NOMO-1 treated with DMSO at 0.1 percent for 48 hours (cell line): ENCODE results near the gene APOBEC3F.

ENCODE experiments used
- DNase-seq: peaks from one replicate; lab custom pipeline; 2025; ENCODE audit not compliant: unreplicated experiment; lab: John Stamatoyannopoulos, UW

The APOBEC3F gene

GRCh38 chr22:39091126-39092081, 50.7 kb downstream of the APOBEC3F start:
- DNase-seq, result no peak

- peak; percentile 41 for DNase-seq
These were observed 51.6 kb downstream of the APOBEC3F start for GRCh38 chr22:39092111-39092862.

DNA sequence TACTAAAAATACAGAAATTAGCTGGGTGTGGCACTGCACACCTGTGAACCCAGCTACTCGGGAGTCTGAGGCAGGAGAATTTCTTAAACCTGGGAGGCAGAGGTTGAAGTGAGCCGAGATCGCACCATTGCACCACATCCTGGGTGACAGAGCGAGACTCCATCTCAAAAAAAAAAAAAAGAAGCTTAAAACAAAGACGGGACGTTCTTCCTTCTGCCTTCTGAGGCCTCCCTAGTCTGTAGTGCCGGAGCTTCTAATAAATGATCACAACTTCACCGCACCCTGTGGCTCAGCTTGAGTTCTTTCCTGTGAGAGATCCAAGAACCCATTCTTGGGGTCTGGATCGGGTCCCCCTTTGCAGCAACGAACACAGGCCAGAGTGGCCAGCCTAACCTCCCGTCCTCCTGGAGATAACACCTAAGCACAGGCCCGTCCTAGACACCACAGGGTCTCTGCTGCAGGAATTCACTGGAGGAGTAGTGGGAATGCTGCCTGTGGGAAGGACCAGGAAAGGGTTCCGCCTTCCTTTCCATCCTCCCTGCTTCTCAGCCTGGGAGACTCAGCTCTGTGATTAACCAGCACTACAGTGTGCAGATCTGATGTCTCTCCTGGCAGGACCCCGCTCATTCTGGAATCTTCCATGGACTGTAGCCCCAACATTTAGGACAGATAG, 54.2 kb downstream of the APOBEC3F start:
- no peak for DNase-seq

- no peak for DNase-seq
These were observed 55.3 kb downstream of the APOBEC3F start for GRCh38 chr22:39095971-39096370.

GRCh38 chr22:39097098-39098020, 56.7 kb downstream of the APOBEC3F start, which contains the start of gene APOBEC3H:
Gene APOBEC3H (plus strand): TSS chr22:39097244. CDS start chr22:39100279, 3,035 bp downstream.
- DNase-seq, result peak; percentile 81

GRCh38 chr22:39098026-39098425, 57.4 kb downstream of the APOBEC3F start:
- no peak for DNase-seq

GRCh38 chr22:39098576-39098975, 57.9 kb downstream of the APOBEC3F start:
- DNase-seq, result no peak

GRCh38 chr22:39101226-39101625, 60.6 kb downstream of the APOBEC3F start:
- DNase-seq, result no peak

DNA sequence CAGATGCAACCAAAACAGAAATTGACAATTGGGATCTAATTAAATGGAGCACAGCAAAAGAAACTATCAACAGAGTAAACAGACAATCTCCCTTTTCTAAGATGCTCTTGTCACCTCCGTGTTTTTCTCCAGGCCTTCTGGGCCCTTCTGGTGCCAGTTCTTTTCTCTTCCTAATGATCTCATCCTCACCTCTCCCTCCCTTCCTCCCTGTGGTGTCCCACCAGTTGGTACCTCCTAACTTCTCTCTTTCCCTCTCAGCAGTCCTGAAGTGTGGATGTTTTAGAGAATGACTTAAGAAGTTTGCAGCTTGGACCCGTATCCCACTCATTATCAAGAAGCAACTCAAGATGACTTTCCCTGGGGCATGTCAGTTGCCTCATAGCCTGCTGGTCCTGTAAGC, 62.8 kb downstream of the APOBEC3F start:
- no peak for DNase-seq
